Measurements from ENCODE around the gene GJA4. TPM values are rescaled to one million over a fixed set of nuclear protein-coding genes. Genes with fewer than 3 reads are reported as not detected.

Gene GJA4
- total RNA-seq, 2 donors from 2014 or later: 41.3 to 64.2 TPM

GRCh38 chr1:34777519-34778321, 15.1 kb upstream of the GJA4 start:
- no peak overlapping the region for H3K27ac ChIP-seq
- H3K4me3 ChIP-seq: no peak overlapping the region
- DNase-seq (ENCODE audit: low spot score) (no peak), ATAC-seq (ENCODE audit: insufficient number of reproducible peaks, low FRiP score, low read depth) (no peak)
- H3K9me3 ChIP-seq: no peaks in the 10 kb centered on the region
- H3K36me3 ChIP-seq: no peaks in the 10 kb centered on the region
- H3K4me1 ChIP-seq (ENCODE audit: control insufficient read depth in 1 of 2, low read depth in 2 of 2): peaks cover 4 to 15% of the 10 kb centered on the region in 2 donors
- no peaks in the 10 kb centered on the region for H3K27me3 ChIP-seq (replicated peaks; ENCODE audit: insufficient read depth)
- TF ChIP-seq, protein P1, sequence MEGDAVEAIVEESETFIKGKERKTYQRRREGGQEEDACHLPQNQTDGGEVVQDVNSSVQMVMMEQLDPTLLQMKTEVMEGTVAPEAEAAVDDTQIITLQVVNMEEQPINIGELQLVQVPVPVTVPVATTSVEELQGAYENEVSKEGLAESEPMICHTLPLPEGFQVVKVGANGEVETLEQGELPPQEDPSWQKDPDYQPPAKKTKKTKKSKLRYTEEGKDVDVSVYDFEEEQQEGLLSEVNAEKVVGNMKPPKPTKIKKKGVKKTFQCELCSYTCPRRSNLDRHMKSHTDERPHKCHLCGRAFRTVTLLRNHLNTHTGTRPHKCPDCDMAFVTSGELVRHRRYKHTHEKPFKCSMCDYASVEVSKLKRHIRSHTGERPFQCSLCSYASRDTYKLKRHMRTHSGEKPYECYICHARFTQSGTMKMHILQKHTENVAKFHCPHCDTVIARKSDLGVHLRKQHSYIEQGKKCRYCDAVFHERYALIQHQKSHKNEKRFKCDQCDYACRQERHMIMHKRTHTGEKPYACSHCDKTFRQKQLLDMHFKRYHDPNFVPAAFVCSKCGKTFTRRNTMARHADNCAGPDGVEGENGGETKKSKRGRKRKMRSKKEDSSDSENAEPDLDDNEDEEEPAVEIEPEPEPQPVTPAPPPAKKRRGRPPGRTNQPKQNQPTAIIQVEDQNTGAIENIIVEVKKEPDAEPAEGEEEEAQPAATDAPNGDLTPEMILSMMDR (IDR thresholded peaks at IDR 0.05): no peak

GRCh38 chr1:34778381-34778780, 14.4 kb upstream of the GJA4 start:
- H3K27ac ChIP-seq: no peak overlapping the region
- peaks cover 4 to 15% of the 10 kb centered on the region in 2 donors for H3K4me1 ChIP-seq (ENCODE audit: control insufficient read depth in 1 of 2, low read depth in 2 of 2)
- H3K4me3 ChIP-seq: no peak overlapping the region
- no peaks in the 10 kb centered on the region for H3K9me3 ChIP-seq
- TF ChIP-seq, protein P1 (IDR thresholded peaks at IDR 0.05): no peak
- DNase-seq (ENCODE audit: low spot score): no peak
- no peak for ATAC-seq (ENCODE audit: insufficient number of reproducible peaks, low FRiP score, low read depth)
- H3K27me3 ChIP-seq (replicated peaks; ENCODE audit: insufficient read depth): no peaks in the 10 kb centered on the region
- no peaks in the 10 kb centered on the region for H3K36me3 ChIP-seq

DNA sequence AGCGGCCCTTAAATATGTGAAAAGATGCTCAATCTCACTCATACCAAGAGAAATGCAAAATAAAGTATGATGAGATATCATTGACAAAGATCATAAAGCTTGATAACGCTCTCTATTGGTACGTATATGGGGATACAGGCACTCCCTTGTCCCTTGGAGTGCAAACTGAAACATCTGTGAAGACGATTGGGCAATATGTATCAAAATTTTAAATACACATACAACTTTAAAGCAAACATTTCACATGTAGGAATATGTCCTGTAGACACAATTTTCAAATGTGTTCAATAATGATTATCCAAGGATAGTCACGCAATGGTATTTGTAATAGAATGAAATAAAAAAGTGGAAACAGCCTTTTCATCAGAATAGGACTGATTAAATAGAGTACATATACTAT, 13.8 kb upstream of the GJA4 start:
- Histone ChIP-seq H3K4me1 (ENCODE audit: control insufficient read depth in 1 of 2, low read depth in 2 of 2) (peaks cover 4 to 15% of the 10 kb centered on the region in 2 donors), H3K36me3 (no peaks in the 10 kb centered on the region), H3K27me3 (replicated peaks; ENCODE audit: insufficient read depth) (no peaks in the 10 kb centered on the region), H3K4me3 (no peak overlapping the region), H3K27ac (no peak overlapping the region), H3K9me3 (no peaks in the 10 kb centered on the region)
- ATAC-seq (ENCODE audit: insufficient number of reproducible peaks, low FRiP score, low read depth) (no peak), DNase-seq (ENCODE audit: low spot score) (no peak)
- TF ChIP-seq, protein P1 (IDR thresholded peaks at IDR 0.05): no peak

DNA sequence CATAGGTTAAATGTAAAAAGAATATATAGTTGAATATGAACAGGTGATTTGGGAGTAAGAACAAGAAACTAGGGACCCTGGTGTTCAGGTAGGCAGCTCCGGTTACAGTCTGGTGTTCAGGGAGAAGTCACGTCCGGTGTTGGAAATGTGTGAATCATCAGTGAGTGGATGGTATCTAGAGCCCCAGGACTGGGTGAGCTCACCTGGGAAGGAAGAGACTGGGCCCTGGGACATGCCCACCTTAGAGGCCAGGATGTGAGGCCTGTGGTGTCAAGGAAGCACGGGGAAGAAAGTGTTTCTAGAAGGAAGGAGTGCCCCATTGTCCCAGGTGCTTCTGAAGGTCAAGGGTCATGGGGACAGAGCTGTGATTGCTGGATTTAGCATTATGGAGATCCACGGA, 13.3 kb upstream of the GJA4 start:
- TF ChIP-seq, protein P1 (IDR thresholded peaks at IDR 0.05): no peak
- Histone ChIP-seq H3K9me3 (no peaks in the 10 kb centered on the region), H3K27ac (no peak overlapping the region), H3K4me1 (ENCODE audit: control insufficient read depth in 1 of 2, low read depth in 2 of 2) (peaks cover 4 to 15% of the 10 kb centered on the region in 2 donors), H3K4me3 (no peak overlapping the region), H3K36me3 (no peaks in the 10 kb centered on the region), H3K27me3 (replicated peaks; ENCODE audit: insufficient read depth) (no peaks in the 10 kb centered on the region)
- ATAC-seq (ENCODE audit: insufficient number of reproducible peaks, low FRiP score, low read depth) (no peak), DNase-seq (ENCODE audit: low spot score) (no peak)

- no peak for ATAC-seq (ENCODE audit: insufficient number of reproducible peaks, low FRiP score, low read depth)
- DNase-seq (ENCODE audit: low spot score): no peak
Observed at GRCh38 chr1:34779962-34780361, 12.8 kb upstream of the GJA4 start.

More at GRCh38 chr1:34779962-34780361, 12.8 kb upstream of the GJA4 start:
- H3K27me3 ChIP-seq (replicated peaks; ENCODE audit: insufficient read depth): no peaks in the 10 kb centered on the region
- H3K4me3 ChIP-seq: no peak overlapping the region
- no peak overlapping the region for H3K27ac ChIP-seq
- H3K4me1 ChIP-seq (ENCODE audit: control insufficient read depth in 1 of 2, low read depth in 2 of 2): peaks cover 4 to 15% of the 10 kb centered on the region in 2 donors
- no peaks in the 10 kb centered on the region for H3K36me3 ChIP-seq
- H3K9me3 ChIP-seq: no peaks in the 10 kb centered on the region
- TF ChIP-seq, protein P1 (IDR thresholded peaks at IDR 0.05): no peak

Measured in thoracic aorta (tissue), 2 donors.